ENCODE results near the gene SP140L. TPM values are rescaled to one million over a fixed set of nuclear protein-coding genes. Genes with fewer than 3 reads are reported as not detected.
A peak's percentile ranks its signal among the peaks of the same experiment; 100 is the strongest.
"Not testable (repeated sequence)": the region's sequence is repeated elsewhere in the genome, so short reads cannot be mapped to it uniquely, and the experiment has no call there.

SP140L gene
- 100 to 1,000 TPM in 1 of 2 experiments, 10 to 100 TPM in 1; 95.1 to 101 TPM for total RNA-seq

DNA sequence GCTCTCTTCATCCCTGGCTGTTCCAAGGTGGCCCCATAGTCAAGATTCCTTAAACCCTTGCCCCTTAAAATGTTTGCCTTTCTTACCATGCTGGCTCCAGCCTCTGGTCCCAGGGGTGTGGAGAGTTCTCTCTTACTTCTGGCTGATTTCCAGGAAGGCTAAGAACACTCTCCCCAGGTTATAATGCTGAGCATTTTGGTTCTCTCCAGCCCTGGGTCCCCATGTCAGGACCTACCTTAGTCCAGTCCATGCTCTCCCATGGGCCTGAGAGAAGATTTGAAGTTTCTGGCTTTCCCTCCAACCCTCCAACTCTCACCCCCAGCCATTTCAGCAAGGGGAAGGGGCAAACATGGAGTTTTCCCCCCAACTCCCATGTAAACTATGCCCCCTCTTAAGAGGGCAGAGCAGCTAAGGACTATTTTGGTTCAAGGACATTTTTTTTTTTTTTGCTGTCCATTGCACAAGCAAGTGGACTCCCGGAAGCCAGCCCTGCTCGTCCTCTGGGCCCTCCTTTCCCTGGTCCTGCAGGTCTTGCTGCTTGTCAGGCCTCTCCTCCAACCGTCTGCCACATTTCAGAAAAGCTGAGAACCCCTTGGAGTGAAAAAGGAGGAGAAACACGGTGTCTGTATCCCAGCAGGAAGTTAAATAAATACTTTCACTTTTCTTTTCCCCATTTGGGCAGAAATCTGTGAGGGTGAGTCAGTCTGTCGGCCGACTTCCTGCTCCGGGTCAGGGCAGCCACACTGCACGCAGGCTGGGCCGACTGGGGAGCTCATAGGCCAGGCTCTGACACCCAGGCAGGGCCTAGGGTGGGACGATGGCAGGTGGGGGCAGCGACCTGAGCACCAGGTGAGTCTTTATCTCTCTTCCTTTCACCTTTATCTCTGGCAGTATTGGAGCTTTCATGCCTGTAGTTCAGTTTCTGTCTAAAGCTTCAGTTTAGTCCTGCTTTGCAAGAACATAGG lies at the start of gene SP140L:
Gene SP140L, plus strand, starts transcription at position 741 of the 965 bp plus-strand sequence. Its CDS starts 77 bp downstream, at position 818.
- ChIA-PET CTCF (interaction anchor here (0.6 to 1.5 kb wide), 5 partner anchors 10 to 1581 kb away, joined by 3 to 7 read pairs (median 3); no protein-coding TSS in a partner anchor), POLR2A (interaction anchor here (0.6 to 1.7 kb wide), 5 partner anchors 8 to 107 kb away, joined by 3 to 9 read pairs (median 3); partner anchors contain the start of gene SP110)
- peaks cover 73% of the 10 kb centered on the region for H3K4me1 Mint-ChIP-seq
- H3K36me3 Mint-ChIP-seq (ENCODE audit: low read depth): peaks cover 75% of the 10 kb centered on the region
- peak within 1 kb of the TSS; percentile 87 for H3K4me3 Mint-ChIP-seq
- H3K27me3 Mint-ChIP-seq: no peaks in the 10 kb centered on the region
- H3K27ac Mint-ChIP-seq: peak within 1 kb of the TSS; percentile 96
- H3K9me3 Mint-ChIP-seq: peaks cover 15% of the 10 kb centered on the region
- DNase-seq: peak; percentile 87

DNA sequence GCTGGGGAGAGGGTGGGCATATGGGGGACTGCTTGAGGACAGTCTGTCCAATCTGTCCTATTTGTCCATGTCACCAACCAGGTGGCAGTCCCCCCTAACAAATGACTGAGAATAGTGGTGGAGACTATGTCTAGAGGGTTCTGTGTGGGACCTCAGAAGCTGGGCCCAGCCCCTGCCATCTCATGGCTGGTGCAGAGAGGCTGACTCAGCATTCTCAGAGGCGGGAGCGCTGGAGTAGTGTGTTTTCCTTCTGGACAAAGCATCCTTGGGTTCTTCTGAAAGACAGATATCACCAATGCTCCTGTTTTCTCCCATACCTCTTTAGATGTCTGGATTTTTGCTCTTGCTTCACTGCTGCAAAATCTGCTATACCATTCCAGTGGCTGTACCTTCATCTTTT lies 44.1 kb upstream of the SP140L start:
- Mint-ChIP-seq H3K4me3 (no peak overlapping the region), H3K4me1 (peaks cover 12% of the 10 kb centered on the region), H3K9me3 (no peaks in the 10 kb centered on the region), H3K36me3 (ENCODE audit: low read depth) (peaks cover 28% of the 10 kb centered on the region), H3K27me3 (no peaks in the 10 kb centered on the region), H3K27ac (no peak overlapping the region)
- ChIA-PET CTCF (no interaction called here), POLR2A (no interaction called here)
- DNase-seq: no peak

DNA sequence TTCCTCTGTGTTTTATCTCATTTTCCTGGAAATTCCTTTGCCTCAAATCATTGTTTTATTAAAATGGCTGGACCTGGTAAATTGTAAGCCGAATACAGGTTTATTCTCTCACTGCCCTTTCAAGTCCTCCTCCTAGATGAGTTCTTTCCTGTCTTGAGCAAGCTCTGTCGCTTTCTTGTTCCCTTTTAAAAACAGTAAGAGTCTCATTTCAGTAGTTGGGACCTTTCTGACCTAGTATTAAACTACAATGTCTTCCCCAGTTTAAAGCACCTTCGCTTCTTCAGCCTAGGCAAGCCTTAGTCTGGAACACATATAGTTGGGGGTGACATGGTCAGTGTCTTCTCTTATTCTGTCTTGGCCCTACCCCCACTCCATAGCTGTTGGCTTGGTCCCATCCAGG lies 40.9 kb upstream of the SP140L start:
- H3K36me3 Mint-ChIP-seq (ENCODE audit: low read depth): peaks cover 53% of the 10 kb centered on the region
- POLR2A ChIA-PET: no interaction called here
- H3K27me3 Mint-ChIP-seq: no peaks in the 10 kb centered on the region
- H3K4me3 Mint-ChIP-seq: no peak overlapping the region
- CTCF ChIA-PET: interaction anchor here (1.2 kb wide), 1 partner anchor 33 kb away, joined by 3 read pairs; no protein-coding TSS in a partner anchor
- H3K9me3 Mint-ChIP-seq: no peaks in the 10 kb centered on the region
- peaks cover 26% of the 10 kb centered on the region for H3K4me1 Mint-ChIP-seq
- H3K27ac Mint-ChIP-seq: no peak overlapping the region
- no peak for DNase-seq

GRCh38 chr2:230289311-230289710 lies 37.7 kb upstream of the SP140L start:
- H3K9me3 Mint-ChIP-seq, CTCF ChIA-PET, POLR2A ChIA-PET, H3K4me3 Mint-ChIP-seq, H3K27ac Mint-ChIP-seq, H3K27me3 Mint-ChIP-seq: not testable (repeated sequence)
- Mint-ChIP-seq H3K36me3 (ENCODE audit: low read depth) (peaks cover 71% of the 10 kb centered on the region), H3K4me1 (peaks cover 26% of the 10 kb centered on the region)
- DNase-seq: peak; percentile 53

- Mint-ChIP-seq H3K27ac (no peak overlapping the region), H3K36me3 (ENCODE audit: low read depth) (peaks cover 89% of the 10 kb centered on the region), H3K27me3 (no peaks in the 10 kb centered on the region), H3K9me3 (peaks cover 32% of the 10 kb centered on the region), H3K4me3 (no peak overlapping the region), H3K4me1 (peaks cover 8% of the 10 kb centered on the region)
- ChIA-PET POLR2A (no interaction called here), CTCF (no interaction called here)
- DNase-seq: no peak
These were observed 31.8 kb upstream of the SP140L start for GRCh38 chr2:230295192-230295591.

- H3K9me3 Mint-ChIP-seq: peaks cover 43% of the 10 kb centered on the region
- POLR2A ChIA-PET: interaction anchor here (0.7 kb wide), 1 partner anchor 33 kb away, joined by 3 read pairs; no protein-coding TSS in a partner anchor
- CTCF ChIA-PET: interaction anchor here (1.2 to 1.7 kb wide), 2 partner anchors 29 to 151 kb away, joined by 3 read pairs; no protein-coding TSS in a partner anchor
- no peak overlapping the region for H3K27ac Mint-ChIP-seq
- DNase-seq: no peak
- no peak overlapping the region for H3K4me3 Mint-ChIP-seq
- H3K36me3 Mint-ChIP-seq (ENCODE audit: low read depth): peaks cover 92% of the 10 kb centered on the region
- no peaks in the 10 kb centered on the region for H3K27me3 Mint-ChIP-seq
- peaks cover 8% of the 10 kb centered on the region for H3K4me1 Mint-ChIP-seq
These were observed 30.1 kb upstream of the SP140L start for GRCh38 chr2:230296917-230297316.

GRCh38 chr2:230299618-230300017 lies 27.4 kb upstream of the SP140L start:
- Mint-ChIP-seq H3K4me1 (peaks cover 14% of the 10 kb centered on the region), H3K4me3 (no peak overlapping the region), H3K36me3 (ENCODE audit: low read depth) (peaks cover 87% of the 10 kb centered on the region), H3K27ac (no peak overlapping the region), H3K27me3 (no peaks in the 10 kb centered on the region), H3K9me3 (peaks cover 51% of the 10 kb centered on the region)
- no peak for DNase-seq
- POLR2A ChIA-PET: no interaction called here
- CTCF ChIA-PET: interaction anchor here (1.0 to 1.4 kb wide), 2 partner anchors 25 to 72 kb away, joined by 3 to 4 read pairs; no protein-coding TSS in a partner anchor

DNA sequence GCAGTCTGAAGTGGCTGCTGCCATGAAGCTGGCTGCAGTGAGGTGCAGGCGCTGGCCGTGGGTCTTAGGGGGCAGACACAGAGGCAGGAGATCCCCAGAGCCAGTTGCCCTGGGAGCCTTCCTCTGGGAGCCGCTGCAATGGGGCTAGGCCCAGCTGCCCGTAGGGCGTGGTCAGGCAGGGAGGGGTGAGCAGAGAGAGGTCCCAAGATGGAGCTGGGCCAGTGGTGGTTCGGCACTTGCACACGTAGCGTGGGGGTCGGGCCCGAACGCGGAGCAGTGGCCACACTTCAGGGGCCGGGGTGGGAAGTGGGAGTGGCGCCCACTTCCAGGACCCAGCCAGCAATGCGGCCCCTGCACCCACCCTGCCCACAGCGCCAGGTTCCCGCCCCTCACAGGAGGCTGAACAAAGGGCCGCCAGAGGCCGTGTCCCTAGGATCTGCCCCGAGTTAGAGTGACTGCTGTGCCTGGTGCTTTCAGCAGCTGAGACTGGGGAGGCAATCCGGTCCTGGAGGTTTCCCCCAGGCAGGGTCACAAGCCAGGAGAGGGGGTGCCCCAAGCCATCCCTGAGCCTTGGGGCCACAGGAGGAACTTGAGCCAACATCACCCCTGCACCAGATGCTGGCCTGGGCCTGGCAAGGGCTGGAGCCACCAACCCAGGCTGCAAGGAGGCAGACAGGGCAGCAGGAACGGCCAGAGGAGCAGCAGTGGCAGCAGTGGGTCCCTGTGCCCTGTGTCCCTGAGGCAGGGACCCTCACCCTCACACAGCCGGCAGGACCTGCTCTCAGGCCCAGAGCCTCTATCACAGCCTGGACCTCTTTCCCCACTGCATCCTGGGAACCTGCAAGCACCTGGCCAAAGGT lies 21.3 kb upstream of the SP140L start:
- H3K9me3 Mint-ChIP-seq: peaks cover 36% of the 10 kb centered on the region
- POLR2A ChIA-PET: no interaction called here

GRCh38 chr2:230306474-230306873 lies 20.5 kb upstream of the SP140L start:
- Mint-ChIP-seq H3K36me3 (ENCODE audit: low read depth) (peaks cover 37% of the 10 kb centered on the region), H3K9me3 (peaks cover 29% of the 10 kb centered on the region), H3K4me3 (no peak overlapping the region), H3K4me1 (peaks cover 10% of the 10 kb centered on the region), H3K27me3 (no peaks in the 10 kb centered on the region), H3K27ac (no peak overlapping the region)
- DNase-seq: no peak
- POLR2A ChIA-PET: no interaction called here
- CTCF ChIA-PET: no interaction called here

More for the DNA sequence above, 21.3 kb upstream of the SP140L start:
- DNase-seq: no peak
- CTCF ChIA-PET: no interaction called here
- Mint-ChIP-seq H3K4me1 (peaks cover 9% of the 10 kb centered on the region), H3K36me3 (ENCODE audit: low read depth) (peaks cover 43% of the 10 kb centered on the region), H3K4me3 (no peak overlapping the region), H3K27ac (no peak overlapping the region), H3K27me3 (no peaks in the 10 kb centered on the region)

DNA sequence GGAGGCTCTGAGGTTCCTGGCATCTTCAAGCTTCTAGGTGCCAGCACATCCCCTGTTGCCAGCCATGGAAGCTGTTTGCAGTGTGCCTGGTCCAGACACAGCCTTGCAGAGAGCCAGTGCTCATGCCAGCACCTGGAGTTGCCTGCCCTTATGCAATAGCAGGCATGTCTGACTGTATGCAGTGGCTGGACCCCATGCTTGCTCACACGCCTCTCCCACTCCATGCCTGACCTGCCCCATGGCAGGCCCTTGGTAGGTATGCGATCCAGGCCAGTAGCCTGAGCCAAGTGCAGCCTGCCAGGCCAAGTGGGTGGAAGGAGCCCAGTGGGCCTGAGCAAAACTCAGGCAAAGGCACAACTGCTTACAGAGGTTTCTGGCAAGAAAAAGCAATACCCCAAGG lies 19.5 kb upstream of the SP140L start:
- Mint-ChIP-seq H3K4me3 (no peak overlapping the region), H3K9me3 (peaks cover 27% of the 10 kb centered on the region), H3K36me3 (ENCODE audit: low read depth) (peaks cover 36% of the 10 kb centered on the region), H3K4me1 (peaks cover 11% of the 10 kb centered on the region), H3K27ac (no peak overlapping the region), H3K27me3 (no peaks in the 10 kb centered on the region)
- DNase-seq: no peak
- ChIA-PET POLR2A (no interaction called here), CTCF (interaction anchor here (0.8 to 0.9 kb wide), 2 partner anchors 10 to 14 kb away, joined by 3 to 5 read pairs; no protein-coding TSS in a partner anchor)

DNA sequence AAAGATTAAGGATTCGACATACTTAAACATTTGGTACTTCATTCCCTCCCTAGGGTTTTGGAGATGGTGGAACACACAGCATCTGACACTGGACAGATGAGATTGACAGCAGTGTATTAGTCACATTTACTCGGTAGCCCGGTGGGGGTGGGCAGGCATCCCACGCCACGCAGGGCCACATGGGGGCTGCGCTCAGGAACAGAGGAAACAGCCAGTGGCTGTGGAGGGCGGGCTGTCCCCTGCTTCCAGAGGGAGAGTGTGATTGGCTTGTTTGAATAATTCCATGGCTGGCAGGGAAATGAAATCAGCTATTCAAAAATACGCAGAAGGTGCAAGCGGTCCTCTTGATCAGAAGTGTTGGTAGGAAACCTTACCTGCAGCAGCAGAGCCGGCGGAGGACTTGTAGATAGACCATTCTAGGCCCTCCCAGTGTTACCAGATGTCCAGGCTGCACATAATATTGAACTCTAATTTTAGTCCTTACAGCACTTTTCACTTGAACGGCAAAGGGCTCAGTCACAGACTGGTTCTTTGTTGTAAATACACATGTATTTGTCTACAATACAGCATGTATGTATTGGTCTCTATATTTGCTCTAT lies 18.5 kb upstream of the SP140L start:
- Mint-ChIP-seq H3K27me3 (no peaks in the 10 kb centered on the region), H3K27ac (no peak overlapping the region), H3K4me3 (no peak overlapping the region), H3K36me3 (ENCODE audit: low read depth) (peaks cover 35% of the 10 kb centered on the region), H3K4me1 (peaks cover 7% of the 10 kb centered on the region), H3K9me3 (peaks cover 22% of the 10 kb centered on the region)
- ChIA-PET POLR2A (no interaction called here), CTCF (no interaction called here)
- no peak for DNase-seq

GRCh38 chr2:230310792-230311191 lies 16.2 kb upstream of the SP140L start:
- H3K36me3 Mint-ChIP-seq (ENCODE audit: low read depth): peaks cover 47% of the 10 kb centered on the region
- CTCF ChIA-PET, H3K4me3 Mint-ChIP-seq, H3K9me3 Mint-ChIP-seq, POLR2A ChIA-PET, H3K27me3 Mint-ChIP-seq, DNase-seq, H3K27ac Mint-ChIP-seq: not testable (repeated sequence)
- H3K4me1 Mint-ChIP-seq: peaks cover 12% of the 10 kb centered on the region
